WTC11 (cell line): ENCODE results near the gene TSPAN5. TPM values are rescaled to one million over a fixed set of nuclear protein-coding genes. Genes with fewer than 3 reads are reported as not detected.

Experiments used
- ATAC-seq: fragments of 200-7000 bp; cut with Tn5 transposase; 2 replicates; pipeline ENCODE4 v1.10.0; 2021; ENCODE audit warnings: mild to moderate bottlenecking, moderate library complexity
- CTCF ChIA-PET: fragments of 300-600 bp; sonication (Branson Sonifier 250); formaldehyde crosslinking; loops from one replicate; lab custom pipeline; 2021; ENCODE audit warnings: antibody characterized with exemption; lab: Charles Lee
- POLR2A ChIA-PET: fragments of 350-600 bp; sonication (Branson Sonifier 250); formaldehyde crosslinking; loops from one replicate; lab custom pipeline; 2021; ENCODE audit warnings: antibody characterized with exemption; lab: Charles Lee
- DNase-seq: peaks from one replicate; pipeline ENCODE4 v3.0.0; 2021; ENCODE audit warnings: low spot score
- H3K27ac Mint-ChIP-seq: 2 replicates; pipeline ENCODE4 v1.8.0; 2021; ENCODE audit warnings: mixed read lengths
- H3K27me3 Mint-ChIP-seq: 2 replicates; pipeline ENCODE4 v1.8.0; 2021; ENCODE audit warnings: low read depth, mild to moderate bottlenecking, moderate library complexity, mixed read lengths
- H3K36me3 Mint-ChIP-seq: 2 replicates; pipeline ENCODE4 v1.8.0; 2021; ENCODE audit warnings: mixed read lengths
- H3K4me1 Mint-ChIP-seq: 2 replicates; pipeline ENCODE4 v1.8.0; 2022; ENCODE audit warnings: mixed read lengths
- H3K4me3 Mint-ChIP-seq: 2 replicates; pipeline ENCODE4 v1.8.0; 2021; ENCODE audit warnings: mild to moderate bottlenecking, moderate library complexity, mixed read lengths
- H3K9me3 Mint-ChIP-seq: 2 replicates; pipeline ENCODE4 v1.8.0; 2021; ENCODE audit warnings: mixed read lengths
- CTCF ChIP-seq: fragments of 200-600 bp; IDR thresholded peaks from 2 replicates; pipeline ENCODE4 v1.8.0; 2022; ENCODE audit warnings: antibody characterized with exemption
- E2F1 ChIP-seq: sonication (generic); formaldehyde crosslinking; IDR thresholded peaks from 2 replicates; pipeline ENCODE4 v1.8.0; 2022; ENCODE audit warnings: mild to moderate bottlenecking, missing genetic modification reagents
- E2F4 ChIP-seq: sonication (generic); formaldehyde crosslinking; IDR thresholded peaks from 2 replicates; pipeline ENCODE4 v1.8.1; 2022; ENCODE audit warnings: low read depth, mild to moderate bottlenecking, moderate library complexity, missing genetic modification reagents, borderline replicate concordance
- ESRRA ChIP-seq: sonication (generic); formaldehyde crosslinking; IDR thresholded peaks from 2 replicates; pipeline ENCODE4 v1.8.1; 2022; ENCODE audit warnings: mild to moderate bottlenecking, missing genetic modification reagents, borderline replicate concordance
- FOXK1 ChIP-seq: sonication (generic); formaldehyde crosslinking; IDR thresholded peaks from 2 replicates; pipeline ENCODE4 v1.8.0; 2022; ENCODE audit warnings: mild to moderate bottlenecking, moderate library complexity, missing genetic modification reagents
- MYBL2 ChIP-seq: sonication (generic); formaldehyde crosslinking; IDR thresholded peaks from 2 replicates; pipeline ENCODE4 v1.8.1; 2023; ENCODE audit warnings: mild to moderate bottlenecking, moderate library complexity, missing genetic modification reagents
- NR2C2 ChIP-seq: sonication (generic); formaldehyde crosslinking; IDR thresholded peaks from 2 replicates; pipeline ENCODE4 v1.8.0; 2022; ENCODE audit warnings: mild to moderate bottlenecking, missing genetic modification reagents
- PRDM15 ChIP-seq: sonication (generic); formaldehyde crosslinking; IDR thresholded peaks from 2 replicates; pipeline ENCODE4 v1.8.0; 2022; ENCODE audit warnings: missing genetic modification reagents
- TEAD4 ChIP-seq: sonication (generic); formaldehyde crosslinking; IDR thresholded peaks from 2 replicates; pipeline ENCODE4 v1.8.0; 2022; ENCODE audit warnings: mild to moderate bottlenecking, missing genetic modification reagents
- USF1 ChIP-seq: sonication (generic); formaldehyde crosslinking; IDR thresholded peaks from 2 replicates; pipeline ENCODE4 v1.8.0; 2022; ENCODE audit warnings: mild to moderate bottlenecking, missing genetic modification reagents
- ZMAT4 ChIP-seq: fragments of 250-450 bp; sonication (Bioruptor Pico); IDR thresholded peaks from 2 replicates; pipeline ENCODE4 v1.9.0; 2021; ENCODE audit warnings: mild to moderate bottlenecking
- ZNF121 ChIP-seq: sonication (generic); formaldehyde crosslinking; IDR thresholded peaks from 2 replicates; pipeline ENCODE4 v1.8.0; 2023; ENCODE audit warnings: missing genetic modification reagents
- ZNF232 ChIP-seq: sonication (generic); formaldehyde crosslinking; IDR thresholded peaks from 2 replicates; pipeline ENCODE4 v1.8.0; 2022; ENCODE audit warnings: mild to moderate bottlenecking, missing genetic modification reagents
- ZNF263 ChIP-seq: sonication (generic); formaldehyde crosslinking; IDR thresholded peaks from 2 replicates; pipeline ENCODE4 v1.8.1; 2022; ENCODE audit warnings: low read depth, mild to moderate bottlenecking, moderate library complexity, missing genetic modification reagents
- ZNF396 ChIP-seq: fragments of 250-450 bp; sonication (Bioruptor Pico); IDR thresholded peaks from 2 replicates; pipeline ENCODE4 v1.8.0; 2021; ENCODE audit warnings: mild to moderate bottlenecking, moderate library complexity, borderline replicate concordance
- ZNF423 ChIP-seq: fragments of 250-450 bp; sonication (Bioruptor Pico); IDR thresholded peaks from 2 replicates; pipeline ENCODE4 v2.1.2; 2022; ENCODE audit warnings: mild to moderate bottlenecking, moderate library complexity
- ZNF512 ChIP-seq: sonication (generic); formaldehyde crosslinking; IDR thresholded peaks from 2 replicates; pipeline ENCODE4 v1.8.1; 2022; ENCODE audit warnings: missing genetic modification reagents, borderline replicate concordance
- total RNA-seq: library from RNA; stranded (reverse); gene quantifications from 3 replicates; pipeline ENCODE4 v1.2.3, GENCODE V29; 2021

The TSPAN5 gene
- total RNA-seq, 1 experiment from 2014 or later, result 22.7 TPM

GRCh38 chr4:98518559-98519267 lies 139.7 kb downstream of the TSPAN5 start:
- Mint-ChIP-seq H3K4me1 (peaks cover 57% of the 10 kb centered on the region), H3K9me3 (peaks cover 19% of the 10 kb centered on the region), H3K27ac (0 out of 2 replicates have a peak overlapping the region, but pooled peaks have one; percentile 30), H3K4me3 (no peak overlapping the region), H3K27me3 (no peaks in the 10 kb centered on the region), H3K36me3 (peaks cover 18% of the 10 kb centered on the region)
- CTCF ChIA-PET, result interaction anchor here (0.8 kb wide), 1 partner anchor 12 kb away, joined by 3 read pairs; no protein-coding TSS in a partner anchor
- DNase-seq (no peak), ATAC-seq (peak; percentile 57)
- POLR2A ChIA-PET, result no interaction called here
- no peak for TF ChIP-seq NR2C2 (CRISPR knock-in tag)

- H3K27ac Mint-ChIP-seq, result no peak overlapping the region
- peaks cover 58% of the 10 kb centered on the region for H3K4me1 Mint-ChIP-seq
- no peaks in the 10 kb centered on the region for H3K27me3 Mint-ChIP-seq
- no peak for TF ChIP-seq CTCF
- no peak for TF ChIP-seq ZNF423
- no peak for TF ChIP-seq PRDM15 (CRISPR knock-in tag)
- no peak for TF ChIP-seq TEAD4 (CRISPR knock-in tag)
- TF ChIP-seq USF1, result no peak
- no peak for TF ChIP-seq ESRRA (CRISPR knock-in tag)
- no peak for TF ChIP-seq ZNF263
- no peak for TF ChIP-seq ZMAT4
- no peak for TF ChIP-seq FOXK1 (CRISPR knock-in tag)
- H3K36me3 Mint-ChIP-seq, result peaks cover 18% of the 10 kb centered on the region
- ChIA-PET POLR2A (no interaction called here), CTCF (interaction anchor here (1.3 kb wide), 1 partner anchor 11 kb away, joined by 6 read pairs; no protein-coding TSS in a partner anchor)
- peaks cover 19% of the 10 kb centered on the region for H3K9me3 Mint-ChIP-seq
- no peak overlapping the region for H3K4me3 Mint-ChIP-seq
- no peak for DNase-seq
- ATAC-seq, result no peak
Measured at GRCh38 chr4:98517218-98518021, 141.0 kb downstream of the TSPAN5 start.

GRCh38 chr4:98516441-98517217 lies 141.8 kb downstream of the TSPAN5 start:
- no peak for DNase-seq
- CTCF ChIA-PET, result interaction anchor here (1.3 kb wide), 1 partner anchor 10 kb away, joined by 6 read pairs; no protein-coding TSS in a partner anchor
- Mint-ChIP-seq H3K36me3 (peaks cover 17% of the 10 kb centered on the region), H3K9me3 (peaks cover 14% of the 10 kb centered on the region), H3K4me1 (peaks cover 53% of the 10 kb centered on the region), H3K4me3 (no peak overlapping the region), H3K27me3 (no peaks in the 10 kb centered on the region), H3K27ac (no peak overlapping the region)
- POLR2A ChIA-PET, result no interaction called here
- ATAC-seq, result no peak
- TF ChIP-seq ZNF121 (CRISPR knock-in tag), result no peak
- no peak for TF ChIP-seq MYBL2 (CRISPR knock-in tag)
- TF ChIP-seq E2F1 (CRISPR knock-in tag), result no peak
- no peak for TF ChIP-seq E2F4 (CRISPR knock-in tag)
- TF ChIP-seq ZNF396 (CRISPR knock-in tag), result no peak
- no peak for TF ChIP-seq ZNF512 (CRISPR knock-in tag)
- TF ChIP-seq ZNF232 (CRISPR knock-in tag), result no peak
